CD4-positive, alpha-beta T cell treated with Interferon alpha-2 for 1 hour (primary cell): Measurements from ENCODE around the gene TAF11L5.
A peak's percentile ranks its signal among the peaks of the same experiment; 100 is the strongest.
"Not testable (repeated sequence)": the region's sequence is repeated elsewhere in the genome, so short reads cannot be mapped to it uniquely, and the experiment has no call there.

ENCODE experiments used
- DNase-seq, 2 donors: peaks; one replicate each; pipeline ENCODE4 v3.0.0-alpha.2; 2020 to 2022

The TAF11L5 gene

GRCh38 chr5:17524935-17525334 lies at the start of gene TAF11L5:
TAF11L5 (plus strand) TSS chr5:17525235.
- not testable (repeated sequence) for DNase-seq

- no peak for DNase-seq
Measured at GRCh38 chr5:17477043-17477442, 48.0 kb upstream of the TAF11L5 start.

GRCh38 chr5:17477573-17478265 lies 47.3 kb upstream of the TAF11L5 start:
- DNase-seq: no peak

- DNase-seq: no peak
Measured at GRCh38 chr5:17481378-17481777, 43.7 kb upstream of the TAF11L5 start.

GRCh38 chr5:17482790-17483189 lies 42.2 kb upstream of the TAF11L5 start:
- DNase-seq: no peak

GRCh38 chr5:17486464-17487173 lies 38.4 kb upstream of the TAF11L5 start:
- DNase-seq: not testable (repeated sequence)

- no peak for DNase-seq
Measured at GRCh38 chr5:17487174-17487512, 37.9 kb upstream of the TAF11L5 start.

GRCh38 chr5:17491257-17491656 lies 33.8 kb upstream of the TAF11L5 start:
- DNase-seq: not testable (repeated sequence)

GRCh38 chr5:17492770-17493169 lies 32.3 kb upstream of the TAF11L5 start:
- DNase-seq: no peak

- no peak for DNase-seq
Measured at GRCh38 chr5:17497446-17497845, 27.6 kb upstream of the TAF11L5 start.

GRCh38 chr5:17497931-17498330 lies 27.1 kb upstream of the TAF11L5 start, which contains the start of gene TAF11L2:
TAF11L2 (plus strand) TSS chr5:17498231.
- DNase-seq: not testable (repeated sequence)

- DNase-seq: no peak
Measured at GRCh38 chr5:17511775-17512325, 13.2 kb upstream of the TAF11L5 start.

- DNase-seq: not testable (repeated sequence)
Measured at GRCh38 chr5:17517526-17517925, 7.5 kb upstream of the TAF11L5 start.

- not testable (repeated sequence) for DNase-seq
Measured at GRCh38 chr5:17518067-17518466, 7.0 kb upstream of the TAF11L5 start, which contains the start of gene TAF11L3. TAF11L3 (plus strand) TSS chr5:17518367.

- not testable (repeated sequence) for DNase-seq
Measured at GRCh38 chr5:17519508-17519907, 5.5 kb upstream of the TAF11L5 start.

- not testable (repeated sequence) for DNase-seq
Measured at GRCh38 chr5:17521501-17521900, 3.5 kb upstream of the TAF11L5 start, which contains the start of gene TAF11L4. TAF11L4 (plus strand) TSS chr5:17521801.

- DNase-seq: peak in 1 of 2 donors; percentile 11
Measured at GRCh38 chr5:17526504-17526903, 1.5 kb downstream of the TAF11L5 start.

GRCh38 chr5:17528369-17528768 lies 3.3 kb downstream of the TAF11L5 start, which contains the start of gene TAF11L6:
TAF11L6 (plus strand) TSS chr5:17528669.
- DNase-seq: not testable (repeated sequence)
